A673 (cell line): ENCODE results near the gene RPS6KC1.

Experiments used
- CTCF ChIP-seq: fragments of 300-800, 200-600 bp; sonication (generic); conservative IDR thresholded peaks from 2 replicates; pipeline ENCODE4 v1.5.1; 2017; ENCODE audit warnings: low read depth, mild to moderate bottlenecking, antibody characterized with exemption, low read length, moderate library complexity, mixed read lengths
- EZH2 ChIP-seq: fragments of 200-600 bp; sonication (generic); IDR thresholded peaks from 2 replicates; pipeline ENCODE4 v1.6.1; 2017; ENCODE audit warnings: borderline replicate concordance, low read depth, mild to moderate bottlenecking, mixed read lengths, antibody characterized with exemption, low read length; ENCODE audit not compliant: poor library complexity, severe bottlenecking

- TF ChIP-seq CTCF: no peak
- no peak for TF ChIP-seq EZH2
Observed at GRCh38 chr1:213264531-213264930, 213.5 kb downstream of the RPS6KC1 start.
